ENCODE data around the gene PRSS12. TPM values are rescaled to one million over a fixed set of nuclear protein-coding genes. Genes with fewer than 3 reads are reported as not detected.
A peak's percentile ranks its signal among the peaks of the same experiment; 100 is the strongest.

The PRSS12 gene
- polyA plus RNA-seq, 1 of the 3 experiments (the other 2 are of a cell fraction) = 137 TPM

- Histone ChIP-seq H3K79me2 (ENCODE audit: insufficient read depth) (no peaks in the 10 kb centered on the region), H3K27me3 (ENCODE audit: insufficient read depth) (no peaks in the 10 kb centered on the region), H3K4me1 (ENCODE audit: control insufficient read depth in 1 of 2, insufficient read depth in 2 of 2, low read depth in 1 of 2, low read length in 1 of 2) (peaks cover 3 to 5% of the 10 kb centered on the region in 2 experiments; a peak in 3 of 4 replicates), H3K9me2 (no peaks in the 10 kb centered on the region), H2AFZ (ENCODE audit: low read depth) (peak overlapping the region; percentile 4; the same call in 1 of the 2 replicates), H3K4me3 (ENCODE audit: low read depth in 2 of 2, low read length in 1 of 2) (no peak overlapping the region), H3K27ac (ENCODE audit: low read depth in 2 of 2, low read length in 1 of 2) (no peak overlapping the region), H3K36me3 (replicated peaks in 1 of 2; ENCODE audit: control insufficient read depth in 1 of 2, insufficient read depth in 2 of 2, low read length in 1 of 2) (no peaks in the 10 kb centered on the region), H3K9ac (no peak overlapping the region), H3K9me3 (no peaks in the 10 kb centered on the region), H3K4me2 (no peak overlapping the region), H3F3A (replicated peaks; ENCODE audit: insufficient read depth) (peaks cover 4% of the 10 kb centered on the region), H4K20me1 (ENCODE audit: insufficient read depth) (no peaks in the 10 kb centered on the region)
- no peak for TF ChIP-seq POLR2AphosphoS5 (IDR thresholded peaks at IDR 0.05; ENCODE audit: low read depth, low read length)
- TF ChIP-seq FOSL2 (IDR thresholded peaks at IDR 0.05; ENCODE audit: borderline replicate concordance, low read depth) = no peak
- DNase-seq = no peak
- CTCF ChIA-PET = no interaction called here
- POLR2A ChIA-PET = no interaction called here
- 84% methylated on average over 6 of the region's 6 CpGs for WGBS (ENCODE audit: low lambda C conversion rate)
Measured at GRCh38 chr4:118389721-118390120, 36.9 kb upstream of the PRSS12 start.

- no peak for TF ChIP-seq RFX5 (IDR thresholded peaks at IDR 0.05; ENCODE audit: low read length)
- no peak for TF ChIP-seq USF1 (IDR thresholded peaks at IDR 0.05; ENCODE audit: borderline replicate concordance, low read depth)
- no peak for TF ChIP-seq ZBTB33 (IDR thresholded peaks at IDR 0.05; ENCODE audit: borderline replicate concordance, low read depth)
- 68% methylated on average over 6 of the region's 6 CpGs for WGBS (ENCODE audit: low lambda C conversion rate)
- H3K36me3 ChIP-seq (replicated peaks in 1 of 2; ENCODE audit: control insufficient read depth in 1 of 2, insufficient read depth in 2 of 2, low read length in 1 of 2) = no peaks in the 10 kb centered on the region
- no peak overlapping the region for H3K9ac ChIP-seq
- no peaks in the 10 kb centered on the region for H3K79me2 ChIP-seq (ENCODE audit: insufficient read depth)
- H3F3A ChIP-seq (replicated peaks; ENCODE audit: insufficient read depth) = peaks cover 4% of the 10 kb centered on the region
- POLR2A ChIA-PET = no interaction called here
- H3K4me2 ChIP-seq = no peak overlapping the region
- H2AFZ ChIP-seq (ENCODE audit: low read depth) = no peak overlapping the region
- no peak overlapping the region for H3K27ac ChIP-seq (ENCODE audit: low read depth in 2 of 2, low read length in 1 of 2)
- DNase-seq = no peak
- H4K20me1 ChIP-seq (ENCODE audit: insufficient read depth) = no peaks in the 10 kb centered on the region
- CTCF ChIA-PET = interaction anchor here (0.7 kb wide), 1 partner anchor 26 kb away, joined by 3 read pairs; no protein-coding TSS in a partner anchor
- H3K4me3 ChIP-seq (ENCODE audit: low read depth in 2 of 2, low read length in 1 of 2) = no peak overlapping the region
- no peaks in the 10 kb centered on the region for H3K9me2 ChIP-seq
- H3K27me3 ChIP-seq (ENCODE audit: insufficient read depth) = no peaks in the 10 kb centered on the region
- no peaks in the 10 kb centered on the region for H3K4me1 ChIP-seq (ENCODE audit: control insufficient read depth in 1 of 2, insufficient read depth in 2 of 2, low read depth in 1 of 2, low read length in 1 of 2)
- H3K9me3 ChIP-seq = no peaks in the 10 kb centered on the region
Measured at GRCh38 chr4:118388606-118389005, 35.8 kb upstream of the PRSS12 start.

GRCh38 chr4:118381902-118382301, 29.1 kb upstream of the PRSS12 start:
- Histone ChIP-seq H3K9me3 (no peaks in the 10 kb centered on the region), H3K4me1 (ENCODE audit: control insufficient read depth in 1 of 2, insufficient read depth in 2 of 2, low read depth in 1 of 2, low read length in 1 of 2) (no peaks in the 10 kb centered on the region), H3K4me2 (no peak overlapping the region), H3K9ac (no peak overlapping the region), H3K79me2 (ENCODE audit: insufficient read depth) (no peaks in the 10 kb centered on the region), H3K4me3 (ENCODE audit: low read depth in 2 of 2, low read length in 1 of 2) (no peak overlapping the region), H3F3A (replicated peaks; ENCODE audit: insufficient read depth) (peaks cover 4% of the 10 kb centered on the region), H3K27ac (ENCODE audit: low read depth in 2 of 2, low read length in 1 of 2) (no peak overlapping the region), H4K20me1 (ENCODE audit: insufficient read depth) (no peaks in the 10 kb centered on the region), H3K36me3 (replicated peaks in 1 of 2; ENCODE audit: control insufficient read depth in 1 of 2, insufficient read depth in 2 of 2, low read length in 1 of 2) (no peaks in the 10 kb centered on the region), H2AFZ (ENCODE audit: low read depth) (no peak overlapping the region), H3K27me3 (ENCODE audit: insufficient read depth) (no peaks in the 10 kb centered on the region), H3K9me2 (no peaks in the 10 kb centered on the region)
- 79% methylated on average over 3 of the region's 3 CpGs for WGBS (ENCODE audit: low lambda C conversion rate)
- POLR2A ChIA-PET = no interaction called here
- DNase-seq = no peak
- CTCF ChIA-PET = interaction anchor here (1.1 kb wide), 1 partner anchor 29 kb away, joined by 4 read pairs; the partner anchor contains the start of gene PRSS12
- TF ChIP-seq NRF1 (IDR thresholded peaks at IDR 0.05; ENCODE audit: low read depth, low read length) (no peak), CTCF (IDR thresholded peaks at IDR 0.05) (no peak), YY1 (IDR thresholded peaks at IDR 0.05; ENCODE audit: low read depth) (no peak), ELF1 (IDR thresholded peaks at IDR 0.05) (no peak), RXRA (IDR thresholded peaks at IDR 0.05; ENCODE audit: borderline replicate concordance, low read depth) (no peak), TCF12 (IDR thresholded peaks at IDR 0.05) (no peak), SIN3A (IDR thresholded peaks at IDR 0.05; ENCODE audit: borderline replicate concordance, low read depth, low read length) (no peak), SMC3 (IDR thresholded peaks at IDR 0.05; ENCODE audit: low read depth, low read length) (no peak), USF2 (IDR thresholded peaks at IDR 0.05; ENCODE audit: borderline replicate concordance, low read depth, low read length) (no peak), PBX3 (IDR thresholded peaks at IDR 0.05) (no peak), CHD2 (IDR thresholded peaks at IDR 0.05; ENCODE audit: low read length, partially characterized antibody) (no peak)
